Neural cell (in vitro differentiated cells): ENCODE measurements around the gene FCHSD2. TPM values are rescaled to one million over a fixed set of nuclear protein-coding genes. Genes with fewer than 3 reads are reported as not detected.

Source experiments
- H2AFZ ChIP-seq: fragments of 200-600, 300-800 bp; sonication (generic), shearing (Covaris generic); 2 replicates; pipeline ENCODE4 v1.6.0; 2014; ENCODE audit warnings: low read depth, mild to moderate bottlenecking, antibody characterized with exemption, low read length, moderate library complexity
- H3F3A ChIP-seq: fragments of 200-600 bp; shearing (Covaris generic); 2 replicates; pipeline ENCODE4 v1.6.1; 2016; ENCODE audit warnings: mild to moderate bottlenecking, moderate library complexity, mixed read lengths, antibody characterized with exemption, low read length; ENCODE audit not compliant: insufficient read depth, poor library complexity, severe bottlenecking
- H3K27ac ChIP-seq: fragments of 200-600, 300-800 bp; sonication (generic), shearing (Covaris generic); 2 replicates; pipeline ENCODE4 v1.5.1; 2014; ENCODE audit warnings: mild to moderate bottlenecking, low read length, moderate library complexity
- H3K27me3 ChIP-seq: fragments of 300-800, 200-600 bp; sonication (generic), shearing (Covaris generic); 2 replicates; pipeline ENCODE4 v1.6.0; 2014; ENCODE audit warnings: mild to moderate bottlenecking, low read depth, low read length, moderate library complexity; ENCODE audit not compliant: insufficient read depth
- H3K36me3 ChIP-seq: fragments of 300-800, 200-600 bp; sonication (generic), shearing (Covaris generic); 2 replicates; pipeline ENCODE4 v1.5.1; 2014; ENCODE audit warnings: mild to moderate bottlenecking, antibody characterized with exemption, low read length, moderate library complexity; ENCODE audit not compliant: insufficient read depth
- H3K4me2 ChIP-seq: fragments of 300-800, 200-600 bp; sonication (generic), shearing (Covaris generic); 2 replicates; pipeline ENCODE4 v1.6.0; 2014; ENCODE audit warnings: mild to moderate bottlenecking, low read length
- H3K4me3 ChIP-seq: fragments of 300-800, 200-600 bp; sonication (generic), shearing (Covaris generic); 2 replicates; pipeline ENCODE4 v1.5.1; 2014; ENCODE audit warnings: mild to moderate bottlenecking, low read length, moderate library complexity
- H3K79me2 ChIP-seq: fragments of 200-600 bp; shearing (Covaris generic); replicated peaks from 2 replicates; pipeline ENCODE4 v1.6.0; 2014; ENCODE audit warnings: mild to moderate bottlenecking, low read length, moderate library complexity; ENCODE audit not compliant: insufficient read depth
- H3K9ac ChIP-seq: fragments of 300-800, 200-600 bp; sonication (generic), shearing (Covaris generic); 2 replicates; pipeline ENCODE4 v1.6.1; 2016; ENCODE audit warnings: mild to moderate bottlenecking, low read length, mixed read lengths
- H3K9me2 ChIP-seq: fragments of 200-600 bp; shearing (Covaris generic); 2 replicates; pipeline ENCODE4 v1.6.1; 2016; ENCODE audit warnings: mild to moderate bottlenecking, low read length, mixed read lengths; ENCODE audit not compliant: insufficient read depth
- H3K9me3 ChIP-seq: fragments of 200-600, 300-800 bp; sonication (generic), shearing (Covaris generic); 2 replicates; pipeline ENCODE4 v1.6.1; 2016; ENCODE audit warnings: mild to moderate bottlenecking, mixed run types, low read length, moderate library complexity, mixed read lengths
- H4K20me1 ChIP-seq: fragments of 200-600 bp; shearing (Covaris generic); 2 replicates; pipeline ENCODE4 v1.6.1; 2016; ENCODE audit warnings: mild to moderate bottlenecking, mixed run types; ENCODE audit not compliant: insufficient read depth
- EP300 ChIP-seq: fragments of 450-650 bp; conservative IDR thresholded peaks from 2 replicates; pipeline ENCODE4 v1.6.1; 2014; ENCODE audit warnings: antibody characterized with exemption, mild to moderate bottlenecking, moderate library complexity; ENCODE audit not compliant: poor library complexity, severe bottlenecking
- EZH2 ChIP-seq: fragments of 200-600, 300-800 bp; shearing (Covaris generic), sonication (generic); IDR thresholded peaks from 2 replicates; pipeline ENCODE4 v1.6.1; 2014; ENCODE audit warnings: antibody characterized with exemption, low read length, borderline replicate concordance, mild to moderate bottlenecking; ENCODE audit not compliant: insufficient read depth, poor library complexity, severe bottlenecking
- MXI1 ChIP-seq: fragments of 450-650 bp; conservative IDR thresholded peaks from 2 replicates; pipeline ENCODE4 v1.6.1; 2014; ENCODE audit warnings: antibody characterized with exemption, mild to moderate bottlenecking; ENCODE audit not compliant: poor library complexity, severe bottlenecking
- POLR2AphosphoS5 ChIP-seq: IDR thresholded peaks from 2 replicates; pipeline ENCODE4 v1.6.1; 2012
- RAD21 ChIP-seq: fragments of 450-650 bp; conservative IDR thresholded peaks from 2 replicates; pipeline ENCODE4 v1.6.1; 2014; ENCODE audit warnings: antibody characterized with exemption, mild to moderate bottlenecking, moderate library complexity
- SMC3 ChIP-seq: fragments of 450-650 bp; conservative IDR thresholded peaks from 2 replicates; pipeline ENCODE4 v1.6.1; 2014; ENCODE audit warnings: antibody characterized with exemption, mild to moderate bottlenecking, moderate library complexity; ENCODE audit not compliant: poor library complexity
- TAF1 ChIP-seq: IDR thresholded peaks from 2 replicates; pipeline ENCODE4 v1.6.1; 2012; ENCODE audit warnings: low read depth
- polyA plus RNA-seq: library from polyadenylated mRNA; depleted of rRNA; stranded (reverse); fragments of >200 nt; gene quantifications from 2 replicates; pipeline ENCODE4 v1.2.3, GENCODE V29; 2014
- TF ChIP-seq, protein P1 (sequence below): IDR thresholded peaks from 2 replicates; pipeline ENCODE4 v1.6.1; 2012; ENCODE audit warnings: borderline replicate concordance
- TF ChIP-seq, protein P2 (sequence below): fragments of 450-650 bp; IDR thresholded peaks from 2 replicates; pipeline ENCODE4 v1.5.1; 2014; ENCODE audit warnings: antibody characterized with exemption, mild to moderate bottlenecking, moderate library complexity; ENCODE audit not compliant: poor library complexity, severe bottlenecking

The FCHSD2 gene
- polyA plus RNA-seq, 1 donor from 2014 or later, result 40.8 TPM

- Histone ChIP-seq H3K4me3 (no peak overlapping the region), H3K9me3 (no peaks in the 10 kb centered on the region), H3K9ac (no peak overlapping the region), H3F3A (no peaks in the 10 kb centered on the region), H3K27me3 (no peaks in the 10 kb centered on the region), H4K20me1 (no peaks in the 10 kb centered on the region), H2AFZ (no peak overlapping the region), H3K79me2 (no peaks in the 10 kb centered on the region), H3K27ac (no peak overlapping the region), H3K9me2 (no peaks in the 10 kb centered on the region), H3K36me3 (no peaks in the 10 kb centered on the region), H3K4me2 (no peak overlapping the region)
- TF ChIP-seq SMC3 (no peak), EZH2 (no peak), RAD21 (no peak), POLR2AphosphoS5 (no peak), EP300 (no peak), MXI1 (no peak), TAF1 (no peak)
- TF ChIP-seq, protein P1, sequence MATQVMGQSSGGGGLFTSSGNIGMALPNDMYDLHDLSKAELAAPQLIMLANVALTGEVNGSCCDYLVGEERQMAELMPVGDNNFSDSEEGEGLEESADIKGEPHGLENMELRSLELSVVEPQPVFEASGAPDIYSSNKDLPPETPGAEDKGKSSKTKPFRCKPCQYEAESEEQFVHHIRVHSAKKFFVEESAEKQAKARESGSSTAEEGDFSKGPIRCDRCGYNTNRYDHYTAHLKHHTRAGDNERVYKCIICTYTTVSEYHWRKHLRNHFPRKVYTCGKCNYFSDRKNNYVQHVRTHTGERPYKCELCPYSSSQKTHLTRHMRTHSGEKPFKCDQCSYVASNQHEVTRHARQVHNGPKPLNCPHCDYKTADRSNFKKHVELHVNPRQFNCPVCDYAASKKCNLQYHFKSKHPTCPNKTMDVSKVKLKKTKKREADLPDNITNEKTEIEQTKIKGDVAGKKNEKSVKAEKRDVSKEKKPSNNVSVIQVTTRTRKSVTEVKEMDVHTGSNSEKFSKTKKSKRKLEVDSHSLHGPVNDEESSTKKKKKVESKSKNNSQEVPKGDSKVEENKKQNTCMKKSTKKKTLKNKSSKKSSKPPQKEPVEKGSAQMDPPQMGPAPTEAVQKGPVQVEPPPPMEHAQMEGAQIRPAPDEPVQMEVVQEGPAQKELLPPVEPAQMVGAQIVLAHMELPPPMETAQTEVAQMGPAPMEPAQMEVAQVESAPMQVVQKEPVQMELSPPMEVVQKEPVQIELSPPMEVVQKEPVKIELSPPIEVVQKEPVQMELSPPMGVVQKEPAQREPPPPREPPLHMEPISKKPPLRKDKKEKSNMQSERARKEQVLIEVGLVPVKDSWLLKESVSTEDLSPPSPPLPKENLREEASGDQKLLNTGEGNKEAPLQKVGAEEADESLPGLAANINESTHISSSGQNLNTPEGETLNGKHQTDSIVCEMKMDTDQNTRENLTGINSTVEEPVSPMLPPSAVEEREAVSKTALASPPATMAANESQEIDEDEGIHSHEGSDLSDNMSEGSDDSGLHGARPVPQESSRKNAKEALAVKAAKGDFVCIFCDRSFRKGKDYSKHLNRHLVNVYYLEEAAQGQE, result no peak
- TF ChIP-seq, protein P2, sequence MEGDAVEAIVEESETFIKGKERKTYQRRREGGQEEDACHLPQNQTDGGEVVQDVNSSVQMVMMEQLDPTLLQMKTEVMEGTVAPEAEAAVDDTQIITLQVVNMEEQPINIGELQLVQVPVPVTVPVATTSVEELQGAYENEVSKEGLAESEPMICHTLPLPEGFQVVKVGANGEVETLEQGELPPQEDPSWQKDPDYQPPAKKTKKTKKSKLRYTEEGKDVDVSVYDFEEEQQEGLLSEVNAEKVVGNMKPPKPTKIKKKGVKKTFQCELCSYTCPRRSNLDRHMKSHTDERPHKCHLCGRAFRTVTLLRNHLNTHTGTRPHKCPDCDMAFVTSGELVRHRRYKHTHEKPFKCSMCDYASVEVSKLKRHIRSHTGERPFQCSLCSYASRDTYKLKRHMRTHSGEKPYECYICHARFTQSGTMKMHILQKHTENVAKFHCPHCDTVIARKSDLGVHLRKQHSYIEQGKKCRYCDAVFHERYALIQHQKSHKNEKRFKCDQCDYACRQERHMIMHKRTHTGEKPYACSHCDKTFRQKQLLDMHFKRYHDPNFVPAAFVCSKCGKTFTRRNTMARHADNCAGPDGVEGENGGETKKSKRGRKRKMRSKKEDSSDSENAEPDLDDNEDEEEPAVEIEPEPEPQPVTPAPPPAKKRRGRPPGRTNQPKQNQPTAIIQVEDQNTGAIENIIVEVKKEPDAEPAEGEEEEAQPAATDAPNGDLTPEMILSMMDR, result no peak
These were observed 271.0 kb downstream of the FCHSD2 start for GRCh38 chr11:72871119-72871518.

DNA sequence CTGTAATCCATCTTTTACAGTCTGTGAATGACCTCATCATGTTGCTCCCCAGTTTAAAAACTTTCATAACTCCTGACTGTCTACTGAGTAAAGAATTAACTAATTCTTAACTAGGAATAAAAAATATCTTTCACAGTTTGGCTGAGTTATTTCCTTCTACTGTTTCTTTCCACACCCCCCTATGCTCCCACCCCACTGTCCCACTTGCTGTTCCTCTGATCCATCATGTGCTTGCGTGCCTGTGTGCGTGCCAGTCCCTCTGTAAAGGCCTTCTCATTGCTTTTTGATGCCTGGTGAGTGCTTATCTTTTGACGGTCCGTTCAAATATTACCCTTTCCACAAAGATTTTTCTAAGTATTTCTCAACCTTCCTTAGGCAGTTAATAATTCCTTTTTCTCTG, 272.3 kb downstream of the FCHSD2 start:
- no peak for TF ChIP-seq TAF1
- no peak for TF ChIP-seq SMC3
- no peak for TF ChIP-seq EP300
- no peak overlapping the region for H3K27ac ChIP-seq
- no peaks in the 10 kb centered on the region for H3K27me3 ChIP-seq
- H3K9me3 ChIP-seq, result no peaks in the 10 kb centered on the region
- no peak overlapping the region for H3K9ac ChIP-seq
- H3F3A ChIP-seq, result no peaks in the 10 kb centered on the region
- no peaks in the 10 kb centered on the region for H3K9me2 ChIP-seq
- H3K79me2 ChIP-seq, result no peaks in the 10 kb centered on the region
- H3K4me3 ChIP-seq, result no peak overlapping the region
- H3K4me2 ChIP-seq, result no peak overlapping the region
- H2AFZ ChIP-seq, result no peak overlapping the region
- no peaks in the 10 kb centered on the region for H3K36me3 ChIP-seq
- no peaks in the 10 kb centered on the region for H4K20me1 ChIP-seq

DNA sequence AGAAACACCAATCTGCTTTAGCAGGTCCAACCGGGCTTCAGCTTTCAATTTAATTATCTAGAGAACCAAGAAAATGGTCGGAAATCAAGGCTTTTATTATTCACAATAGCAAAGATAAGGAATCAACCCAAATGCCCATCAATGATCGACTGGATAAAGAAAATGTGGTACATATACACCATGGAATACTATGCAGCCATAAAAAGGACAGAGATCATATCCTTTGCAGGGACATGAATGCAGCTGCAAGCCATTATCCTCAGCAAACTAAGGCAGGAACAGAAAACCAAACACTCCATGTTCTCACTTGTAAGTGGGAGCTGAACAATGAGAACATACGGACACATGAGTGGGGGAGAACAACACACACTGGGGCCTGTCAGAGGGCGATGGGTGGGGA, 274.1 kb downstream of the FCHSD2 start:
- no peak overlapping the region for H3K4me2 ChIP-seq
- H3K36me3 ChIP-seq, result no peaks in the 10 kb centered on the region
- H3K27me3 ChIP-seq, result no peaks in the 10 kb centered on the region
- TF ChIP-seq, protein P1, result no peak
- TF ChIP-seq EZH2 (no peak), SMC3 (no peak), POLR2AphosphoS5 (no peak), MXI1 (no peak), TAF1 (no peak)
- TF ChIP-seq, protein P2, result no peak
- no peak overlapping the region for H3K27ac ChIP-seq
- H3K9ac ChIP-seq, result no peak overlapping the region
- H3K9me2 ChIP-seq, result no peaks in the 10 kb centered on the region
- H4K20me1 ChIP-seq, result no peaks in the 10 kb centered on the region
- H3K9me3 ChIP-seq, result no peaks in the 10 kb centered on the region
- no peaks in the 10 kb centered on the region for H3K79me2 ChIP-seq
- no peak overlapping the region for H3K4me3 ChIP-seq
- H2AFZ ChIP-seq, result no peak overlapping the region
- H3F3A ChIP-seq, result no peaks in the 10 kb centered on the region
